HG02852 (cell line): ENCODE measurements around the gene PDE6D.
A peak's percentile ranks its signal among the peaks of the same experiment; 100 is the strongest.
"Not testable (repeated sequence)": the region's sequence is repeated elsewhere in the genome, so short reads cannot be mapped to it uniquely, and the experiment has no call there.

ENCODE experiments used
- ATAC-seq: cut with Tn5 transposase; IDR thresholded peaks from one replicate; pipeline ENCODE4 v1.9.1; 2021; ENCODE audit warnings: mild to moderate bottlenecking, moderate library complexity; ENCODE audit not compliant: unreplicated experiment

PDE6D gene

GRCh38 chr2:231780123-231780908, 766 bp downstream of the PDE6D start:
- ATAC-seq: peak; percentile 9

GRCh38 chr2:231769170-231770136, 11.6 kb downstream of the PDE6D start:
- peak; percentile 53 for ATAC-seq

GRCh38 chr2:231765496-231765929, 15.6 kb downstream of the PDE6D start:
- ATAC-seq: no peak

- no peak for ATAC-seq
Measured at GRCh38 chr2:231764760-231765159, 16.3 kb downstream of the PDE6D start.

GRCh38 chr2:231764124-231764523, 17.0 kb downstream of the PDE6D start:
- no peak for ATAC-seq

- ATAC-seq: no peak
Measured at GRCh38 chr2:231761735-231762134, 19.3 kb downstream of the PDE6D start.

GRCh38 chr2:231752061-231752460, 29.0 kb downstream of the PDE6D start:
- ATAC-seq: no peak

- no peak for ATAC-seq
Measured at GRCh38 chr2:231751042-231751815, 29.9 kb downstream of the PDE6D start.

GRCh38 chr2:231749016-231749415, 32.1 kb downstream of the PDE6D start:
- ATAC-seq: not testable (repeated sequence)

- ATAC-seq: not testable (repeated sequence)
Measured at GRCh38 chr2:231748153-231748896, 32.8 kb downstream of the PDE6D start.

GRCh38 chr2:231745303-231746038, 35.6 kb downstream of the PDE6D start:
- ATAC-seq: no peak

GRCh38 chr2:231743376-231744116, 37.5 kb downstream of the PDE6D start:
- no peak for ATAC-seq

GRCh38 chr2:231737761-231738160, 43.3 kb downstream of the PDE6D start:
- ATAC-seq: no peak

- ATAC-seq: no peak
Measured at GRCh38 chr2:231732604-231733003, 48.5 kb downstream of the PDE6D start.

- no peak for ATAC-seq
Measured at GRCh38 chr2:231727621-231728020, 53.5 kb downstream of the PDE6D start.

- ATAC-seq: no peak
Measured at GRCh38 chr2:231726276-231726675, 54.8 kb downstream of the PDE6D start.

- no peak for ATAC-seq
Measured at GRCh38 chr2:231725476-231725875, 55.6 kb downstream of the PDE6D start.

- no peak for ATAC-seq
Measured at GRCh38 chr2:231722721-231723307, 58.3 kb downstream of the PDE6D start.
